Renal cortex interstitium (tissue), 15 donors: Measurements from ENCODE around the gene ZNF701. TPM values are rescaled to one million over a fixed set of nuclear protein-coding genes. Genes with fewer than 3 reads are reported as not detected.
"Not testable (repeated sequence)": the region's sequence is repeated elsewhere in the genome, so short reads cannot be mapped to it uniquely, and the experiment has no call there.

Experiments used
- DNase-seq, 11 donors: peaks; one replicate each; pipeline ENCODE4 v3.0.0-alpha.2; 2013; ENCODE audit warnings: low read depth in 9 of 11, low spot score in 4 of 11; ENCODE audit errors: extremely low read depth in 1 of 11
- long read RNA-seq, 16 experiments: transcript quantifications; one replicate each; lab custom pipeline, GENCODE V29; 2026
- polyA plus RNA-seq, 3 donors: library from polyadenylated mRNA; unstranded; fragments of 120-200 nt; gene quantifications; one replicate each; pipeline ENCODE4 v1.2.1, GENCODE V29; 2013; ENCODE audit not compliant: insufficient read length in 3 of 3

ZNF701 gene
- 10 to 100 TPM; 13.3 to 21.6 (median 17.6) TPM for polyA plus RNA-seq
- long read RNA-seq, donor 1, partial matches to known transcripts: 0 of 2 reads
- long read RNA-seq, donor 1, other reads (novel, unspliced or antisense): 0 of 2 reads
- long read RNA-seq, donor 2, partial matches to known transcripts: 0 of 3 reads
- long read RNA-seq, donor 2, other reads (novel, unspliced or antisense): 0 of 3 reads
- long read RNA-seq, donor 3, partial matches to known transcripts: 0 of 1 reads
- long read RNA-seq, donor 3, other reads (novel, unspliced or antisense): 0 of 1 reads
- long read RNA-seq, donor 4, partial matches to known transcripts: 0 of 1 reads
- long read RNA-seq, donor 4, other reads (novel, unspliced or antisense): 0 of 1 reads
- long read RNA-seq, donor 5, transcript ZNF701-202 (4 exons, 2,634 nt): major isoform, 7 of 7 reads
- long read RNA-seq, donor 5, partial matches to known transcripts: 0 of 7 reads
- long read RNA-seq, donor 5, other reads (novel, unspliced or antisense): 0 of 7 reads
- long read RNA-seq, donor 6, partial matches to known transcripts: 6 of 9 reads
- long read RNA-seq, donor 6, other reads (novel, unspliced or antisense): 0 of 9 reads
- long read RNA-seq, donor 7, partial matches to known transcripts: 9 of 21 reads
- long read RNA-seq, donor 7, other reads (novel, unspliced or antisense): 9 of 21 reads
- long read RNA-seq, donor 8, transcript ZNF701-202 (4 exons, 2,634 nt): major isoform, 8 of 8 reads
- long read RNA-seq, donor 8, partial matches to known transcripts: 0 of 8 reads
- long read RNA-seq, donor 8, other reads (novel, unspliced or antisense): 0 of 8 reads
- long read RNA-seq, donor 9, partial matches to known transcripts: 0 of 2 reads
- long read RNA-seq, donor 9, other reads (novel, unspliced or antisense): 0 of 2 reads
- long read RNA-seq, donor 10, partial matches to known transcripts: 0 of 3 reads
- long read RNA-seq, donor 10, other reads (novel, unspliced or antisense): 0 of 3 reads
- long read RNA-seq, donor 11, partial matches to known transcripts: 0 of 3 reads
- long read RNA-seq, donor 11, other reads (novel, unspliced or antisense): 0 of 3 reads
- long read RNA-seq, donor 12: 0 reads
- long read RNA-seq, donor 13, partial matches to known transcripts: 0 of 4 reads
- long read RNA-seq, donor 13, other reads (novel, unspliced or antisense): 0 of 4 reads
- long read RNA-seq, donor 14, partial matches to known transcripts: 0 of 3 reads
- long read RNA-seq, donor 14, other reads (novel, unspliced or antisense): 0 of 3 reads
- long read RNA-seq, donor 15, partial matches to known transcripts: 0 of 1 reads
- long read RNA-seq, donor 15, other reads (novel, unspliced or antisense): 0 of 1 reads
- long read RNA-seq, donor 16, transcript ZNF701-202 (4 exons, 2,634 nt): major isoform, 15 of 15 reads
- long read RNA-seq, donor 16, partial matches to known transcripts: 0 of 15 reads
- long read RNA-seq, donor 16, other reads (novel, unspliced or antisense): 0 of 15 reads

DNA sequence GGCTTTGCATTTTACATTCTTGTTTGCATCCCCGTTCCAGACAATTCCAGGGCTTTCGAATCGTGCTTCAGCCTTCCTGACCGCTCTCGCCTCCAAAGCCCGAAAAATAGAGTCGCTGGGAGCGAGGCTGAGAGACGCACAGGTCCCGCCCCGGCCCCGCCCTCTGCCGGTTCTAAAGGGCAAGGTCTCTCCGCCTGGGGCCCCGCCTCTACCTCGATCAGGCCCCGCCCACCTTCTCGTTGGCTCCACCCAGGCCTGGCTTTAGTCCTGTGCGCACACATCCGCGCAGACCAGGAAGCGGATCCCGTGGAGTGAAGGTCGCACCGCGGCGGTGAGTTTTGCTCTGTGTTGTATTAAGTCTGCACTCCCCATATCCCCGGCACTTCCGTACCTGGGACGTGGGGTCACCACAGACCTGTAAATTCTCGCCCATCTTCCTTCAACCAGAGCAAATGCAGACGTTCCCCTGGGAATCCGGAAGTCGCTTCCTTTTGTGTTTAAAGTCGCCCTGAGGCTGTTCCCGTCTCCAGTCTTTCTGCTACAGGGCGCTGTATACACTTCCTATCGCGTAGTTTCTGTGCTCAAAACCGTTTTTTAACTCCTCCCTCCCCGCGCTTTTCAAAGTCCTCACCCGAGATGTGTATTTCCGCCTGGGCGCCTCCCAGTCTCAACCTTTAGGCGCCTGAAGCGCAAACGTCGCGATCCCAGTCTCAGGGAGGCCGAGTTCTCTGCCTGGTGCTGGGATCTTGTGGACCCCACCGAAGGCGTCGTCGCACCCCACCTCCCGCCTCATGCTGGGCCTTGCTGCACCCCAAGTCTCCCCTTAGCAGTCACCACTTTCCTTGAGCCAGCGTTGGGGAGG, at the start of gene ZNF701:
TSS of gene ZNF701 (plus strand) at position 288 of the 862 bp plus-strand sequence. CDS start 3,861 bp downstream, outside the sequence.
- DNase-seq: peak; percentile 73 to 91 (median 87)

DNA sequence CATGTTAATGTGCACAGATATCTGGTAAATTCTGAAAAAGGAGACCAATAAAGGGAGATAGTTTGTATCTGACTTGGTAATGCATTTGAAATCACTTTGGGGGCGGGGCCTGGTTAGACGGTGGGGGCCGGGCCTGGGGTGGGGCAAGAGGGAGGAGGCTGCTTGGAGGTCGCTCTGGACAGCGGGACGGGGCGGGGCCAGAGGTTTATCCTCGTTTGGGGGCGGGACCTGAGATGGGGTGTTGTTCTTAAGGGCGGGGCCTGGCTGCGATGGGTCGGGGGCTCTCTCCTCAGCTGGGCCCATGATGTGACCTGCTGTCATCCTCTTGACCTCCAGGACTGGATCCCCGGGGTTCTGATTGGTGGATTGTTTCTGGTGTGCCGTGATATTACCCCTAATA, 47.5 kb upstream of the ZNF701 start:
- no peak for DNase-seq

DNA sequence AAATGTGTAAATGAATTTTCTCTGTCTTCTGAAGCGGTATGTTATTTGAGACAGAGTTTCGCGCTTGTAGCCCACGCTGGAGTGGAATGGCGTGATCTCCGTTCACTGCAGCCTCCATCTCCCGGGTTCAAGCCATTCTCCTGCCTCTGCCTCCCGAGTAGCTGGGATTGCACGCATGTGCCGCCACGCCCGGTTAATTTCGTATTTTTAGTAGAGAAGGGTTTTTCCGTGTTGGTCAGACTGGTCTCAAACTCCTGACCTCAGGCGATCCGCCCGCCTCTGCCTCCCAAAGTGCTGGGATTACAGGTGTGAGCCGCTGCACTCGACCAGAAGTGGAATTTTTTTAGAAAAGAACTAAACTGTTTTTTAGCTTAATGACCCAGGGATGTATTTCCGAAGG, 46.0 kb upstream of the ZNF701 start:
- DNase-seq: no peak

DNA sequence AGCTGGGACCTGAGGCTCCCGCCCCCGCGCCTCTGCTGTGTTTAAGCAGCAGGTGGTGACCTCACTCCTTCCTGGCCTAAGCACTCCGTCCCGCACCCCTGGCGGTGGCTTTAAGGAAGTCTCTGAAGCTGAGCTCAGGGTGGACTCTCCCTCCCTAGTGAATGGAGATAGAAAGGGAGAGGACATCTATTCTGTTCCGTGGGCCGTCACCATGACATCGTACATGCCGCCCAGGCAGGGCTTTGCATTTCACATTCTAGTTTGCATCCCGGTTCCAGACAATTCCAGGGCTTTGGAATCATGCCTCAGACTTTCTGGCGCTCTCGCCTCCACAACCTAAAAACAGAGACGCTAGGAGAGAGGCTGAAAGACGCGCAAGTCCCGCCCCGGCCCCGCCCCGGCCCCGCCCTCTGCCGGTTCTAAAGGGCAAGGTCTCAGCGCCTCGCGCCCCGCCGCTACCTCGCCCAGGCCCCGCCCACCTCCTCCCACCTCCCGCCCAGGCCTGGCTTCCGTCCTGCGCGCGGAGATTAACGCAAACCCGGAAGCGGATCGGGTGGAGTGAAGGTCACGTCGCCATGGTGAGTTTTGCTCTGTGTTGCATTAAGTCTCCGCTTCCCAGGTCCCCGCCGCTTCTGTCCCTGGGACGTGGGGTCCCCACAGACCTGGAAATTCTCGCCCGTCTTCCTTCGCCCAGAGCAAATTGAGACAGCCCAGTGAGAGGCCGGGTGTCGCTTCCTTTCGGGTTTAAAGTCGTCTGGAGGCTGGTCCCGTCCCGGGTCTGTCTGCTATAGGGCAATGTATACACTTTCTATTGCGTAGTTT, 42.7 kb upstream of the ZNF701 start, which contains the start of gene ZNF808:
TSS of gene ZNF808 (plus strand) at position 535 of the 822 bp plus-strand sequence. CDS start 15,617 bp downstream, outside the sequence.
- peak; percentile 69 to 89 (median 84) for DNase-seq

DNA sequence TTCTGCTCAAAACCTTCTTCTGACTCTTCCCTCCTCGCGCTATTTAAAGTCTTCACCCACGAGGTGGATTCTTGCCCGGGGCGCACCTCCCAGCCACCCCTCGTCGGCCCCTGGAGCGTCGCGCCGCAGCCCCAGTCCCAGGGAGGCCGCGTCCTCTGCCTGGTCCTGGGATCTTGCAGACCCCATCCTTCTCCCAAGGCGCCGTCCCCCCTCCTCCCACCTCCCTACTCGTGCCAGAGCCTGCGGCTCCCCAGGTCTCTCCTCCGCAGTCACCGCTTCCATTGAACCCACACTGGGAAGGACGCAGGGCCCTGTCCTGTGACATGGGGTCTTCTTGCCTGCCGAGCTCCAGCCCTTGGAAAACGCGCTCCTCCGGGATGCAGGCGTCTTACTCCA, 42.1 kb upstream of the ZNF701 start:
- peak in 1 of 11 donors; percentile 3 for DNase-seq

DNA sequence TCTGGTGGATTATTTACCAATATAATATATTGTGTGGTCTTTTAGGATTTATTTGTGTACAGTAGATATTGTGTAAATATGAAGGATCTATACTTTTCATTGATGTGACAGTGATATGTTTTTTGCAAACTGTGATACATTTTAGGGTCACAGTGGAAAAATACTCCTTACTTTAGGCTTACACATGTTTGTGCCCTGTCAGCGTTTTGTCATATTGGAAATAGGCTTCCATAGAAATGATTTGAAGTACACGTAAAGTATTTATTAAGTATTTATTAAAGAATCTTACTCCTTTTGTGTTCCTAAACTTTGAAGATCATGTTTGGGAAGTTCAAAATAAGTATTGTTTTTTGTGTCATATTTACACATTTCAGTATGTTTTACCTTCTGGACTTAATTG, 37.6 kb upstream of the ZNF701 start:
- no peak for DNase-seq

DNA sequence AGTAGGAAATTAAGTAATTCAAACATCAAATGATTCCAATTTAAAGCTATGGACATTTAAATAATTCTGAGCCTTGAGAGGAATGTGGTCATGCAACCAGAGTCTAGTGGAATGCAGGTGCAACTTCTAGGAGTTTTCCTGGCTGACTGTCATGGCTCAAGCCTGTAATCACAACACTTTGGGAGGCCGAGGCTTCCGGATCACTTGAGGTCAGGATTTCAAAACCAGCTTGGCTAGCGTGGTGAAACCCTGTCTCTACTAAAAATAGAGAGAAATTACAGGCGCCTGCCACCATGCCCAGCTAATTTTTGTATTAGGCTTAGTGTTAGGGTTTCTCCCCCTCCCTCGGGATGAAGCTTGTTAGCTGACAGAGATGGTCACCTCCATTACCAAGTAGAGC, 36.2 kb upstream of the ZNF701 start:
- no peak for DNase-seq

DNA sequence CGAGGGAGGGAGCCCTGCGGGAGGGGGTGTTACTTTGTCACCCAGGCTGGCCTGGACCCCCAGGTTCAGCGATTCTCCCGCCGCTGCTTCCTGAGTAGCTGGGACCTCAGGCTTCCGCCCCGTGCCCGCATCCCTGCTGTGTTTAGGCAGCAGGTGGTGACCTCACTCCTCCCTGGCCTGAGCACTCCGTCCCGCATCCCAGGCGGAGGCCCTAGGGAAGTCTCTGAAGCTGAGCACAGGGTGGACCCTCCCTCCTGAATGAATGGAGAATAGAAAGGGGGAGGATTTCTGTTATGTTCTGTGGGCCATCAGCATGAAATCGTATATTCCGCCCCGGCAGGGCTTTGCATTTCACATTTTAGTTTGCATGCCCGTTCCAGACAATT, 34.7 kb upstream of the ZNF701 start:
- DNase-seq: peak in 1 of 11 donors; percentile 1

DNA sequence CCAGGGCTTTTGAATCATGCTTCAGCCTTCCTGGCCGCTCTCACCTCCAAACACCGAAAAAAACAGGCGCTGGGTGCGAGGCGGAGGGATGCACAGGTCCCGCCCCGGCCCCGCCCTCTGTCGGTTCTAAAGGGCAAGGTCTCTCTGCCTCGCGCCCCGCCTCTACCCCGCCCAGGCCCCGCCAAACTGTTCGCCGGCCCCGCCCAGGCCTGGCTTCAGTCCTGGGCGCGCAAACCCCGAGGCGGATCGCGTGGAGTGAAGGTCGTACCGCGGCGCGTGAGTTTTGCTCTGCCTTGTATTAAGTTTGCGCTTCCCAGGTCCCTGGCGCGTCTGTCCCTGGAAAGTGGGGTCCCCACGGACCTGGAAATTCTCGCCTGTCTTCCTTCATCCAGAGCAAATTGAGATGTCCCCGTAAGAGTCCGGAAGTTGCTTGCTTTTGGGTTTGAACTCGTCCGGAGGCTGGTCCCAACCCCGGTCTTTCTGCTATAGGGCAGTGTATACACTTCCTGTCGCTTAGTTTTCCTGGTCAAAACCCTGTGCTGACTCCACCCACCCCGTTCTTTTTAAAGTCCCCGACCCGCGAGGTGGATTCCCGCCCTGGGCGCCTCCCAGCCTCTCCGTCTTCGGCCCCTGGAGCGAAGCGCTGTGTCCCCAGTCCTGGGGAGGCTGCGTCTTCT, 34.2 kb upstream of the ZNF701 start:
- DNase-seq: peak in 9 of 11 donors; percentile 52 to 77 (median 70)

DNA sequence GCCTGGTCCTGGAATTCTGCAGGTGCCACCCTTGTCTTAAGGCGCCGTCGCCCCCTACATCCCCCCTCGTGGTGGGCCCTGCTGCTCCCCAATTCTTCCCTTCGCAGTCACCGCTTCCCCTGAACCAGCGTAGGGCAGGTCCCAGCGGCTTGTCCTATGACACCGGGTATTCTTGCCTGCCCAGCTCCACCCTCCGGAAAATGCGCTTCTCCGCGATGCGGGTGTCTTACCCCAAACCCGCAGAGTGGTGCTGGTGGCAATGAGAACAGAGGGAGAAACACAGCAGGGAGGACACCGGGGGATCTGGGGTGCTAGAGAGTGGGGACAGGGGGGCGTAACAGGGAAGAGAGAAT, 33.7 kb upstream of the ZNF701 start:
- DNase-seq: no peak

DNA sequence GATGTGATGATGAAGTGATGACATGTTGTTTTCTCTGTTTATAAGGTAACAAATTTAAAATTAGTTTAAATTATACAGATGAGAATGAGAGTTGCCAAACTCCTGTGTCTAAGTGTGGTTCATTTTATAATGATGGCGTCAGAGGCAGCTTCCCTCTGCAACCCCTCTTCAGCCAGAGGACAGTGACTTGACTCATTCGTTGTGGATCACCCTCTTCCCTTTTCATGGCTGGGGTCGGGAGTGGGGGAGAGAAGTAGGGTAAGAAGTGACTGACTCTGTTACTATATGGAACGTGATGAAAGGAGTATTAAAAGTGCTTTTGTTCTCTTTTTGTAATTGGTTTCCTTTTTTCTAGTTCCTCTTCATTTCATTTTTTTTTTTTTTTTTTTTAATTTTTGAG, 31.3 kb upstream of the ZNF701 start:
- DNase-seq: not testable (repeated sequence)

DNA sequence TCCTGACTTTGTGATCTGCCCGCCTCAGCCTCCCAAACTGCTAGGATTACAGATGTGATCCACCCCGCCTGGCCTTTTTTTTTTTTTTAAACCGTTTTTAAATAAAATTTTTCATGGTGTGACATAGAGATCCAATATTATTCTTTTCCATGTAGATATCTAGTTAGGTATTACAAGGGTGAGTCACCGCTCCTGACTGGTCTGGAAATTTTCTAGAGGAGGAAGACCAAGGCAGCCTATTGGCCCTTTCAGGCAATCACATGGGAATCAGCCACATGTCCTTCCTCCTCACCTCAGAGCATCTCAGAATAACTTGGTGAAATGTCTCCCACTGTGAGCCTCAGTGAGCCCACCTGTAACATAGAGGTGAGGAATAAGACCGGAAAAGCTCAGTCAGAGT, 28.9 kb upstream of the ZNF701 start:
- DNase-seq: not testable (repeated sequence)

DNA sequence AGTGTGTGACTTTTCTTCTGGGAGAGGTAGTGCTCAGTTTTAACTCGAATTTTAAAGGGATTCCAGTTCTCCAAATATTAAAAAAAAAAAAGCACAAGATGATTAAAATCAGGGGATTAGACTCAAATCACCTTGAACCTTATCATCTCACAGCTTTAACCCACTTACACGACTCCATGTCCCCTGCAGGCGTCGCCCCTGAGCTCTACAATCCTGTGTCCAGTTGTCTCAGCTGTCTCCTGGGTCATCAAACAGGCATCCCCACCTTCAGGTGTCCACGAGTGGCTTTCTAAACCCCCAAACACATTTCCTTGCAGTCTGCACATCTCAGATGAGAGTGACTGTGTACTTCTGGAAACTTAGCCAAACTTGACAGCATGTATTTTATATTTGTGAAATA, 28.5 kb upstream of the ZNF701 start:
- DNase-seq: no peak

DNA sequence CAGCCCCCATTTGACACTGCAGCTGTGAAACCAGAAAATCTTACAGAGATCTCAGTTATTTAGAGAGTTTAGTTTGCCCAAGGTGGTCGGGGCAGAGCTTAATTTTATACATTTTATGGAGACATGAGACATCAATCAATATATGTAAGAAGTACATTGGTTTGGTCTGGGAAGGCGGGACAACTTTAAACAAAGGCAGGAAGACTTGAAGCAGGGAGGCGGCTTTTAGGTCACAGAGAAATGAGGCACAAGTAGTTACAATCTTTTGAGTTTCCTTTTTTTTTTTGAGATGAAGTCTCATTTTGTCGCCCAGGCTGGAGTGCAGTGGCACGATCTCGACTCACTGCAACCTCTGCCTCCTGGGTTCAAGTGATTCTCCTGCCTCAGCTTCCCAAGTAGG, 27.5 kb upstream of the ZNF701 start:
- not testable (repeated sequence) for DNase-seq

DNA sequence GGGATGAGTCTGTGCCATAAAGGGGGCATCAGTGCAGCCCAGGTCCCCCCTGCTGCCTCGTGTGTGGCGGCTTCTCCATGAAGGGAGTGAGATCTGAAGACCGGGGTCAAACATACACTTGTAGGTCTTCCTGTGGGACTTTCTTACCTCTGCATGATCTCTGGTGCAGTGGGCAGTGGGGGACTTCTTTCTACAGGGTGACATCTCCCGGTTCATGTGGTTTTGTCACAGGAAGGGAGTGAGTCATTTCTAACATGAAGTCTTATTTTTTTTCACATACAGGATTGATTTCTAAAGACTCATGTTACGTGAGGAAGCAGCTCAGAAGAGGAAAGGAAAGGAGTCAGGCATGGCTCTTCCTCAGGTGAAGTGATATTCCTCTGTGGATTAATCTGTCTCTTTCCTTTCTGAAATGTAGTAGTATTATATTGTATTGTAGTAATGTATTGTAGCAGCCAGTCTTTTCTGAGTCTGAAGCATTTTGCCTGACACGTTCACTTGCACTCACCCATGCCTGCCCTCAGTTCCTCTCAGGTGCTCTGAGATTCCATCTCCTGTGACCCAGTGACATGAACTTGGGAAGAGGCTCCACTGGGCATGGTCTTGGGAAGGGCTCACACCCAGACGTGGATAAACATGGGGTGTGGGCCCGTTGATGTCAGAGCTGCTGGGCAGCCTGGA, 27.0 kb upstream of the ZNF701 start:
- no peak for DNase-seq
